Panc1 (cell line): ENCODE measurements around the gene SENP8. TPM values are rescaled to one million over a fixed set of nuclear protein-coding genes. Genes with fewer than 3 reads are reported as not detected.

Experiments
- ATAC-seq: fragments of 200-7000 bp; cut with Tn5 transposase; 2 replicates; pipeline ENCODE4 v1.9.1; 2020; ENCODE audit warnings: mild to moderate bottlenecking, moderate library complexity
- BruUV-seq: library from RNA; stranded (reverse); fragments of 400-500 nt; replicated peaks from 2 replicates; lab custom pipeline; 2021; lab: Mats Ljungman, UMichigan
- CTCF ChIA-PET: fragments of 300-600 bp; sonication (Branson Sonifier 250); formaldehyde crosslinking; loops from one replicate; lab custom pipeline; 2022; ENCODE audit warnings: antibody characterized with exemption; lab: Charles Lee
- POLR2A ChIA-PET: fragments of 300-600 bp; sonication (Branson Sonifier 250); formaldehyde crosslinking; loops from one replicate; lab custom pipeline; 2022; ENCODE audit warnings: antibody characterized with exemption; lab: Charles Lee
- DNase-seq: peaks from one replicate; pipeline ENCODE4 v3.0.0-alpha.2; 2010; ENCODE audit warnings: low read depth, low spot score
- H3K27ac ChIP-seq: 2 replicates; pipeline ENCODE4 v1.5.1; 2011; ENCODE audit warnings: mild to moderate bottlenecking, low read length, inconsistent platforms
- H3K27me3 ChIP-seq: fragments of 200-500 bp; sonication (Bioruptor generic); 2 replicates; pipeline ENCODE4 v1.6.0; 2014; ENCODE audit warnings: low read length, inconsistent platforms; ENCODE audit not compliant: control insufficient read depth, insufficient read depth
- H3K36me3 ChIP-seq: fragments of 200-500 bp; sonication (Bioruptor generic); 2 replicates; pipeline ENCODE4 v1.5.1; 2014; ENCODE audit warnings: inconsistent platforms, mild to moderate bottlenecking, low read length, moderate library complexity; ENCODE audit not compliant: control insufficient read depth, insufficient read depth
- H3K4me1 ChIP-seq: 2 replicates; pipeline ENCODE4 v1.5.1; 2011; ENCODE audit warnings: inconsistent platforms, mild to moderate bottlenecking, low read length, moderate library complexity; ENCODE audit not compliant: control insufficient read depth, insufficient read depth
- H3K4me3 ChIP-seq, 2 experiments: 2 replicates each; pipeline ENCODE4 v1.5.1; 2011 to 2012; ENCODE audit warnings: low read depth in 2 of 2, low read length in 2 of 2, mild to moderate bottlenecking in 2 of 2, inconsistent platforms in 1 of 2, moderate library complexity in 1 of 2
- H3K9me3 ChIP-seq: fragments of 200-500 bp; sonication (Bioruptor generic); 2 replicates; pipeline ENCODE4 v1.5.1; 2014; ENCODE audit warnings: low read depth, mild to moderate bottlenecking, inconsistent platforms, low read length, moderate library complexity; ENCODE audit not compliant: control insufficient read depth, insufficient read depth
- POLR2AphosphoS5 ChIP-seq: IDR thresholded peaks from 2 replicates; pipeline ENCODE4 v1.6.1; 2012; ENCODE audit warnings: mild to moderate bottlenecking, low read depth, low read length, moderate library complexity
- SIN3A ChIP-seq: IDR thresholded peaks from 2 replicates; pipeline ENCODE4 v1.6.1; 2012; ENCODE audit warnings: low read depth, mild to moderate bottlenecking, low read length, moderate library complexity, borderline replicate concordance; ENCODE audit not compliant: insufficient read depth
- TCF7L2 ChIP-seq: IDR thresholded peaks from 2 replicates; pipeline ENCODE4 v1.6.1; 2011; ENCODE audit warnings: mild to moderate bottlenecking, low read depth, low read length, inconsistent platforms
- in situ Hi-C: cut with HindIII; loops from 2 replicates; pipeline ENCODE4 v1.10.0; 2016; ENCODE audit warnings: low sequenced_read_pairs, low pct_unique_long_range_greater_than_20kb
- intact Hi-C: fragments of 100-400 bp; cut with micrococcal nuclease; formaldehyde crosslinking; loops from one replicate; pipeline ENCODE4 v1.10.0; 2022; ENCODE audit not compliant: unreplicated experiment
- total RNA-seq: library from RNA; stranded (reverse); gene quantifications from one replicate; pipeline ENCODE4 v1.2.1, GENCODE V29; 2021; ENCODE audit not compliant: unreplicated experiment
- TF ChIP-seq, protein P1 (sequence below): fragments of 450-650 bp; IDR thresholded peaks from 2 replicates; pipeline ENCODE4 v1.5.1; 2017; ENCODE audit warnings: mild to moderate bottlenecking
- TF ChIP-seq, protein P2 (sequence below), 2 experiments: IDR thresholded peaks; 2 replicates each; pipeline ENCODE4 v1.6.1; 2011 to 2012; ENCODE audit warnings: low read depth in 2 of 2, control low read depth in 1 of 2, low read length in 1 of 2, mild to moderate bottlenecking in 1 of 2, moderate library complexity in 1 of 2; ENCODE audit not compliant: insufficient read depth in 1 of 2

Gene SENP8
- total RNA-seq, 1 experiment from 2014 or later, result 2.9 TPM

DNA sequence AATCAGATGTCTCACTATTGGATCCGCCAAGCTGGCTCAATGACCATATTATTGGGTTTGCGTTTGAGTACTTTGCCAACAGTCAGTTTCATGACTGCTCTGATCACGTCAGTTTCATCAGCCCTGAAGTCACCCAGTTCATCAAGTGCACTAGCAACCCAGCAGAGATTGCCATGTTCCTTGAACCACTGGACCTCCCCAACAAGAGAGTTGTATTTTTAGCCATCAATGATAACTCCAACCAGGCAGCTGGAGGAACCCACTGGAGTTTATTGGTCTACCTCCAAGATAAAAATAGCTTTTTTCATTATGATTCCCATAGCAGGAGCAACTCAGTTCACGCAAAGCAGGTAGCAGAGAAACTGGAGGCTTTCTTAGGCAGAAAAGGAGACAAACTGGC is 21.5 kb downstream of the SENP8 start:
- H3K4me1 ChIP-seq, result 0 out of 2 replicates have a peak, but pooled peaks cover 3% of the 10 kb centered on the region
- no peaks in the 10 kb centered on the region for H3K36me3 ChIP-seq
- no TSS peak for BruUV-seq
- ATAC-seq, result no peak
- in situ Hi-C loops, result no loop called here
- ChIA-PET CTCF (no interaction called here), POLR2A (interaction anchor here (0.5 kb wide), 1 partner anchor 322 kb away, joined by 4 read pairs; no protein-coding TSS in a partner anchor)
- DNase-seq, result no peak
- TF ChIP-seq, protein P1, sequence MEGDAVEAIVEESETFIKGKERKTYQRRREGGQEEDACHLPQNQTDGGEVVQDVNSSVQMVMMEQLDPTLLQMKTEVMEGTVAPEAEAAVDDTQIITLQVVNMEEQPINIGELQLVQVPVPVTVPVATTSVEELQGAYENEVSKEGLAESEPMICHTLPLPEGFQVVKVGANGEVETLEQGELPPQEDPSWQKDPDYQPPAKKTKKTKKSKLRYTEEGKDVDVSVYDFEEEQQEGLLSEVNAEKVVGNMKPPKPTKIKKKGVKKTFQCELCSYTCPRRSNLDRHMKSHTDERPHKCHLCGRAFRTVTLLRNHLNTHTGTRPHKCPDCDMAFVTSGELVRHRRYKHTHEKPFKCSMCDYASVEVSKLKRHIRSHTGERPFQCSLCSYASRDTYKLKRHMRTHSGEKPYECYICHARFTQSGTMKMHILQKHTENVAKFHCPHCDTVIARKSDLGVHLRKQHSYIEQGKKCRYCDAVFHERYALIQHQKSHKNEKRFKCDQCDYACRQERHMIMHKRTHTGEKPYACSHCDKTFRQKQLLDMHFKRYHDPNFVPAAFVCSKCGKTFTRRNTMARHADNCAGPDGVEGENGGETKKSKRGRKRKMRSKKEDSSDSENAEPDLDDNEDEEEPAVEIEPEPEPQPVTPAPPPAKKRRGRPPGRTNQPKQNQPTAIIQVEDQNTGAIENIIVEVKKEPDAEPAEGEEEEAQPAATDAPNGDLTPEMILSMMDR, result no peak
- TF ChIP-seq POLR2AphosphoS5, result no peak
- TF ChIP-seq TCF7L2, result no peak
- no peak for TF ChIP-seq SIN3A
- TF ChIP-seq, protein P2, sequence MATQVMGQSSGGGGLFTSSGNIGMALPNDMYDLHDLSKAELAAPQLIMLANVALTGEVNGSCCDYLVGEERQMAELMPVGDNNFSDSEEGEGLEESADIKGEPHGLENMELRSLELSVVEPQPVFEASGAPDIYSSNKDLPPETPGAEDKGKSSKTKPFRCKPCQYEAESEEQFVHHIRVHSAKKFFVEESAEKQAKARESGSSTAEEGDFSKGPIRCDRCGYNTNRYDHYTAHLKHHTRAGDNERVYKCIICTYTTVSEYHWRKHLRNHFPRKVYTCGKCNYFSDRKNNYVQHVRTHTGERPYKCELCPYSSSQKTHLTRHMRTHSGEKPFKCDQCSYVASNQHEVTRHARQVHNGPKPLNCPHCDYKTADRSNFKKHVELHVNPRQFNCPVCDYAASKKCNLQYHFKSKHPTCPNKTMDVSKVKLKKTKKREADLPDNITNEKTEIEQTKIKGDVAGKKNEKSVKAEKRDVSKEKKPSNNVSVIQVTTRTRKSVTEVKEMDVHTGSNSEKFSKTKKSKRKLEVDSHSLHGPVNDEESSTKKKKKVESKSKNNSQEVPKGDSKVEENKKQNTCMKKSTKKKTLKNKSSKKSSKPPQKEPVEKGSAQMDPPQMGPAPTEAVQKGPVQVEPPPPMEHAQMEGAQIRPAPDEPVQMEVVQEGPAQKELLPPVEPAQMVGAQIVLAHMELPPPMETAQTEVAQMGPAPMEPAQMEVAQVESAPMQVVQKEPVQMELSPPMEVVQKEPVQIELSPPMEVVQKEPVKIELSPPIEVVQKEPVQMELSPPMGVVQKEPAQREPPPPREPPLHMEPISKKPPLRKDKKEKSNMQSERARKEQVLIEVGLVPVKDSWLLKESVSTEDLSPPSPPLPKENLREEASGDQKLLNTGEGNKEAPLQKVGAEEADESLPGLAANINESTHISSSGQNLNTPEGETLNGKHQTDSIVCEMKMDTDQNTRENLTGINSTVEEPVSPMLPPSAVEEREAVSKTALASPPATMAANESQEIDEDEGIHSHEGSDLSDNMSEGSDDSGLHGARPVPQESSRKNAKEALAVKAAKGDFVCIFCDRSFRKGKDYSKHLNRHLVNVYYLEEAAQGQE (IDR thresholded peaks at IDR 0.05; ENCODE audit: insufficient read depth in 1 of 2, low read depth in 2 of 2, low read length in 1 of 2), result no peak
- intact Hi-C loops, result no loop called here
- H3K27me3 ChIP-seq, result no peaks in the 10 kb centered on the region
- H3K27ac ChIP-seq, result no peak overlapping the region
- no peak overlapping the region for H3K4me3 ChIP-seq
- H3K9me3 ChIP-seq, result no peaks in the 10 kb centered on the region

DNA sequence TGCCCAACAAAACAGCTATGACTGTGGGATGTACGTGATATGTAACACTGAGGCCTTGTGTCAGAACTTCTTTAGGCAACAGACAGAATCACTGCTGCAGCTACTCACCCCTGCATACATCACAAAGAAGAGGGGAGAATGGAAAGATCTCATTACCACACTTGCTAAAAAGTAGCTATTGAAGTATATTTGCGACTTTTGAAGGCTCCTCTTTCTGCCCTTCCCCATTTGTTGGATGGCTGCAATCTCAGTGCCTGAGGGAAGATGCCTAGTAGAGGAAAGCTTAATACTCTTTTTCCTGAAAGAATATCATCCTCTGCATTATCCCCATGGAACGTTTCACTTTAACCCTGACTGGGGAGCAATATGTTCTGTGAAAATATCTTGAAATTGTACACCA is 21.9 kb downstream of the SENP8 start:
- in situ Hi-C loops (no loop called here), intact Hi-C loops (no loop called here)
- H3K9me3 ChIP-seq, result no peaks in the 10 kb centered on the region
- no peak overlapping the region for H3K27ac ChIP-seq
- BruUV-seq, result no TSS peak
- H3K27me3 ChIP-seq, result no peaks in the 10 kb centered on the region
- ATAC-seq (no peak), DNase-seq (no peak)
- ChIA-PET CTCF (no interaction called here), POLR2A (interaction anchor here (0.5 kb wide), 1 partner anchor 322 kb away, joined by 4 read pairs; no protein-coding TSS in a partner anchor)
- no peaks in the 10 kb centered on the region for H3K36me3 ChIP-seq
- no peak overlapping the region for H3K4me3 ChIP-seq
- 0 out of 2 replicates have a peak, but pooled peaks cover 3% of the 10 kb centered on the region for H3K4me1 ChIP-seq
- TF ChIP-seq, protein P1, result no peak
- TF ChIP-seq, protein P2 (IDR thresholded peaks at IDR 0.05; ENCODE audit: insufficient read depth in 1 of 2, low read depth in 2 of 2, low read length in 1 of 2), result no peak
- TF ChIP-seq SIN3A (no peak), TCF7L2 (no peak), POLR2AphosphoS5 (no peak)
